ENCODE results near the gene RAI1.

DNA sequence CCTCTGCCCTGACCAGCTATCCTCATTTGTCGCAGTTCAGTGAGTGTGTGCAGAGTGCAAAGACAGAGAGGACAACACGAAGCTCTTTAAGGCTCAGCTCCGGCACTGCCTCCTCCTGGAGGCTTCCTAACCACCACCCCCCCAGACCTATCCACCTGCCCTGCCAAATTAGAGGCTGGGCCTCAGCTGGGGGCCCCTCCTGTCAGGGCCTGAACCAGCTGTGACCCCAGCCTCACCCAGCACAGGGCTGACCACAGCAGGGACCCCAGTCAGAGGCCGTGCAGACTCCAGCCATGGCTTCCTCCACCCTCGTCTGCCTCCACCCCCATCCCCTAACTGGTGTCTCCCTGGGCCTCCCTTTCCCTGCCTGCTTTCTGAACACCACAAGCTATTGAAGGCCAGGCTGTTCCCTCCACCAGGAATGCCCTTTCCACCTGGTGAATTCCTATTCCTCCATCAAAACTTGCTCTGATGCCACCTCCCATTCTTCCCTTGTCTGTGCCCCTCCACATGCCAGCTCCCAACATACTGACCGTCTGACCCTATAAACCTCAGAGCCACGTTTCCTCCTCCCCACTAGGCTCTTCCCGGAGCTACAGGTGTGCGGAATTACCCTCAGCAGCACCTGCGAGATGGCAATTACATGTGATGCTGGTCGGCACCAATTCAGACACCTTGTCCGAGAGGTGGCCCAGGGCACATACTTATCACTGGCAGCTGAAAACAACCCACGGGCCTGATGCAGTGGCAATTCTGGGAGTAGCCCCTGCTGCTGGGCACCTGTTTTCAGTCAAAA lies 146.8 kb downstream of the RAI1 start:
- TF ChIP-seq POLR2A (IDR thresholded peaks at IDR 0.05; ENCODE audit: low read length) (no peak), GATA1 (IDR thresholded peaks at IDR 0.05; ENCODE audit: low read depth, low read length) (no peak)

Data from erythroblast (primary cell).